ENCODE measurements around the gene DOCK11. TPM values are rescaled to one million over a fixed set of nuclear protein-coding genes. Genes with fewer than 3 reads are reported as not detected.

The DOCK11 gene
- total and polyA plus RNA-seq, 10 of the 15 experiments (the other 5 are each of a cell fraction or from before 2014, with no cell fraction given) = 16.3 to 30.7 (median 19.8) TPM

- Histone ChIP-seq H3K79me2 (ENCODE audit: control insufficient read depth, insufficient read depth, low read length) (no peaks in the 10 kb centered on the region), H3K4me1 (ENCODE audit: control insufficient read depth, insufficient read depth, low read length) (no peaks in the 10 kb centered on the region), H3K9me3 (replicated peaks; ENCODE audit: control insufficient read depth, insufficient read depth, low read length) (no peaks in the 10 kb centered on the region), H3K9ac (ENCODE audit: control insufficient read depth, insufficient read depth, low read length) (no peak overlapping the region), H3K27me3 (replicated peaks in 1 of 2; ENCODE audit: control insufficient read depth in 2 of 2, insufficient read depth in 2 of 2, low read length in 1 of 2) (no peaks in the 10 kb centered on the region), H3K36me3 (ENCODE audit: control insufficient read depth in 2 of 2, insufficient read depth in 2 of 2, low read length in 1 of 2) (no peaks in the 10 kb centered on the region), H2AFZ (ENCODE audit: control insufficient read depth, low read depth, low read length) (no peak overlapping the region), H4K20me1 (ENCODE audit: control insufficient read depth, insufficient read depth) (no peaks in the 10 kb centered on the region; the same call in 1 of the 2 replicates), H3K4me2 (ENCODE audit: control insufficient read depth, insufficient read depth) (no peak overlapping the region), H3K27ac (ENCODE audit: control insufficient read depth, insufficient read depth) (no peak overlapping the region), H3K4me3 (no peak overlapping the region)
- CTCF ChIA-PET = interaction anchor here (1.5 kb wide), 1 partner anchor 59 kb away, joined by 6 read pairs; no protein-coding TSS in a partner anchor
- intact Hi-C loops (cut with micrococcal nuclease; ENCODE audit: unreplicated experiment) (loop anchor here (5.0 kb wide), 1 partner anchor 105 kb away; no protein-coding TSS in a partner anchor), in situ Hi-C loops (cut with MboI) (no loop called here)
- 61% methylated on average over 5 of the region's 5 CpGs for WGBS (ENCODE audit: insufficient coverage, insufficient replicate concordance, low lambda C conversion rate, missing lambda C conversion rate)
- SMC1A ChIA-PET (ENCODE audit: uncharacterized antibody, unreplicated experiment) = interaction anchor here (0.6 to 1.1 kb wide), 3 partner anchors 28 to 136 kb away, joined by 3 read pairs; no protein-coding TSS in a partner anchor
- RAD21 ChIA-PET (ENCODE audit: unreplicated experiment) = no interaction called here
- no peak for DNase-seq (ENCODE audit: low read depth, low spot score)
- FAIRE-seq = no peak
- BruUV-seq (replicated peaks) = no TSS peak
- peak; percentile 89 for ATAC-seq
- POLR2A ChIA-PET = no interaction called here
- TF ChIP-seq RBBP5 (conservative IDR thresholded peaks at IDR 0.05) = no peak
- TF ChIP-seq NRF1 (conservative IDR thresholded peaks at IDR 0.05; ENCODE audit: low read depth, low read length) = no peak
- TF ChIP-seq WRNIP1 (IDR thresholded peaks at IDR 0.05; ENCODE audit: borderline replicate concordance, low read depth, low read length) = no peak
- TF ChIP-seq, protein P1, sequence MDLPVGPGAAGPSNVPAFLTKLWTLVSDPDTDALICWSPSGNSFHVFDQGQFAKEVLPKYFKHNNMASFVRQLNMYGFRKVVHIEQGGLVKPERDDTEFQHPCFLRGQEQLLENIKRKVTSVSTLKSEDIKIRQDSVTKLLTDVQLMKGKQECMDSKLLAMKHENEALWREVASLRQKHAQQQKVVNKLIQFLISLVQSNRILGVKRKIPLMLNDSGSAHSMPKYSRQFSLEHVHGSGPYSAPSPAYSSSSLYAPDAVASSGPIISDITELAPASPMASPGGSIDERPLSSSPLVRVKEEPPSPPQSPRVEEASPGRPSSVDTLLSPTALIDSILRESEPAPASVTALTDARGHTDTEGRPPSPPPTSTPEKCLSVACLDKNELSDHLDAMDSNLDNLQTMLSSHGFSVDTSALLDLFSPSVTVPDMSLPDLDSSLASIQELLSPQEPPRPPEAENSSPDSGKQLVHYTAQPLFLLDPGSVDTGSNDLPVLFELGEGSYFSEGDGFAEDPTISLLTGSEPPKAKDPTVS (IDR thresholded peaks at IDR 0.05; ENCODE audit: low read depth, low read length) = no peak
- no peak for TF ChIP-seq STAT1 (conservative IDR thresholded peaks at IDR 0.05)
- peak; percentile 11 to 24; a peak in 2 of 4 replicates for TF ChIP-seq IKZF2 (IDR thresholded peaks at IDR 0.05)
- no peak for TF ChIP-seq CBX3 (IDR thresholded peaks at IDR 0.05; ENCODE audit: borderline replicate concordance, low read depth)
- no peak for TF ChIP-seq REST (IDR thresholded peaks at IDR 0.05; ENCODE audit: low read depth, low read length)
- TF ChIP-seq, protein P2, sequence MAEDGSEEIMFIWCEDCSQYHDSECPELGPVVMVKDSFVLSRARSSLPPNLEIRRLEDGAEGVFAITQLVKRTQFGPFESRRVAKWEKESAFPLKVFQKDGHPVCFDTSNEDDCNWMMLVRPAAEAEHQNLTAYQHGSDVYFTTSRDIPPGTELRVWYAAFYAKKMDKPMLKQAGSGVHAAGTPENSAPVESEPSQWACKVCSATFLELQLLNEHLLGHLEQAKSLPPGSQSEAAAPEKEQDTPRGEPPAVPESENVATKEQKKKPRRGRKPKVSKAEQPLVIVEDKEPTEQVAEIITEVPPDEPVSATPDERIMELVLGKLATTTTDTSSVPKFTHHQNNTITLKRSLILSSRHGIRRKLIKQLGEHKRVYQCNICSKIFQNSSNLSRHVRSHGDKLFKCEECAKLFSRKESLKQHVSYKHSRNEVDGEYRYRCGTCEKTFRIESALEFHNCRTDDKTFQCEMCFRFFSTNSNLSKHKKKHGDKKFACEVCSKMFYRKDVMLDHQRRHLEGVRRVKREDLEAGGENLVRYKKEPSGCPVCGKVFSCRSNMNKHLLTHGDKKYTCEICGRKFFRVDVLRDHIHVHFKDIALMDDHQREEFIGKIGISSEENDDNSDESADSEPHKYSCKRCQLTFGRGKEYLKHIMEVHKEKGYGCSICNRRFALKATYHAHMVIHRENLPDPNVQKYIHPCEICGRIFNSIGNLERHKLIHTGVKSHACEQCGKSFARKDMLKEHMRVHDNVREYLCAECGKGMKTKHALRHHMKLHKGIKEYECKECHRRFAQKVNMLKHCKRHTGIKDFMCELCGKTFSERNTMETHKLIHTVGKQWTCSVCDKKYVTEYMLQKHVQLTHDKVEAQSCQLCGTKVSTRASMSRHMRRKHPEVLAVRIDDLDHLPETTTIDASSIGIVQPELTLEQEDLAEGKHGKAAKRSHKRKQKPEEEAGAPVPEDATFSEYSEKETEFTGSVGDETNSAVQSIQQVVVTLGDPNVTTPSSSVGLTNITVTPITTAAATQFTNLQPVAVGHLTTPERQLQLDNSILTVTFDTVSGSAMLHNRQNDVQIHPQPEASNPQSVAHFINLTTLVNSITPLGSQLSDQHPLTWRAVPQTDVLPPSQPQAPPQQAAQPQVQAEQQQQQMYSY (CRISPR knock-in tag; IDR thresholded peaks at IDR 0.05) = no peak
- no peak for TF ChIP-seq KDM1A (IDR thresholded peaks at IDR 0.05; ENCODE audit: borderline replicate concordance)
- TF ChIP-seq MTA2 (IDR thresholded peaks at IDR 0.05; ENCODE audit: low read depth) = peak; percentile 71
- TF ChIP-seq BHLHE40 (IDR thresholded peaks at IDR 0.05; ENCODE audit: borderline replicate concordance in 1 of 2, low read depth in 2 of 2, low read length in 1 of 2) = peak; percentile 16 to 35; a peak in 1 of 4 replicates
- TF ChIP-seq SMC3 (IDR thresholded peaks at IDR 0.05; ENCODE audit: borderline replicate concordance, low read length) = no peak
- TF ChIP-seq BCL11A (IDR thresholded peaks at IDR 0.05; ENCODE audit: low read depth, low read length) = no peak
- TF ChIP-seq PAX8 (IDR thresholded peaks at IDR 0.05) = no peak
- no peak for TF ChIP-seq ESRRA (IDR thresholded peaks at IDR 0.05; ENCODE audit: low read length)
- TF ChIP-seq, protein P3, sequence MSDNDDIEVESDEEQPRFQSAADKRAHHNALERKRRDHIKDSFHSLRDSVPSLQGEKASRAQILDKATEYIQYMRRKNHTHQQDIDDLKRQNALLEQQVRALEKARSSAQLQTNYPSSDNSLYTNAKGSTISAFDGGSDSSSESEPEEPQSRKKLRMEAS (IDR thresholded peaks at IDR 0.05; ENCODE audit: low read depth, low read length) = no peak
Observed at GRCh38 chrX:118702741-118703140, 207.1 kb downstream of the DOCK11 start.
